Measurements from ENCODE around the gene GAS7.

The GAS7 gene

GRCh38 chr17:10208604-10209193 lies 10.3 kb upstream of the GAS7 start:
- peaks cover 16% of the 10 kb centered on the region for H3K9me3 ChIP-seq (ENCODE audit: severe bottlenecking)
- no peak for DNase-seq

DNA sequence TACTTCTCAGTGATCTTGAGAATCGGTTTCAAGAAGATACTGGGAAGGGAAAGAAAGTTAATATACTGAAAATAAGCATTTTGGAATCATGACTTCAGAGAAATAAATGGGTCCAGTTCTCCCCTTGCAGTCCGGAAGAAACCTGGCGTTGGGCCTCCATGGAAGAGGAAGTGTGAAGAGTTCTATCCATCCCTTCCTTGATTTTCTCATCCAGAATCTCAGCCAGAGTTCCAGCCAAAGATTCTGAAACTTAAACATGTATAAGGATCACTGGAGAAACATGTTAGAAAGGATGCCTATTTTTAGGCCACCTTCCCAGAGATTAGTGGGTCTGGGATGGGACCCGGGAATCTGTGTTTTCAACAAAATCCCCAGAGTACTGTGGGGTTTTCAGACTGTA lies 8.7 kb upstream of the GAS7 start:
- no peak for TF ChIP-seq CTCF (IDR thresholded peaks at IDR 0.05; ENCODE audit: low read depth, low read length)
- no peak overlapping the region for H3K27ac ChIP-seq
- H3K27me3 ChIP-seq (ENCODE audit: insufficient read depth, low read depth, severe bottlenecking), result no peaks in the 10 kb centered on the region
- no peaks in the 10 kb centered on the region for H3K36me3 ChIP-seq
- peaks cover 18% of the 10 kb centered on the region for H3K9me3 ChIP-seq (ENCODE audit: severe bottlenecking)
- no peak overlapping the region for H3K4me3 ChIP-seq (ENCODE audit: low read depth, low read length)
- no peak for DNase-seq

More at GRCh38 chr17:10208604-10209193, 10.3 kb upstream of the GAS7 start:
- no peak overlapping the region for H3K4me3 ChIP-seq (ENCODE audit: low read depth, low read length)
- TF ChIP-seq CTCF (IDR thresholded peaks at IDR 0.05; ENCODE audit: low read depth, low read length), result no peak
- no peaks in the 10 kb centered on the region for H3K27me3 ChIP-seq (ENCODE audit: insufficient read depth, low read depth, severe bottlenecking)
- H3K27ac ChIP-seq, result no peak overlapping the region
- H3K36me3 ChIP-seq, result no peaks in the 10 kb centered on the region

GRCh38 chr17:10205549-10206185 lies 7.3 kb upstream of the GAS7 start:
- Histone ChIP-seq H3K4me3 (ENCODE audit: low read depth, low read length) (no peak overlapping the region), H3K9me3 (ENCODE audit: severe bottlenecking) (peaks cover 18% of the 10 kb centered on the region), H3K27me3 (ENCODE audit: insufficient read depth, low read depth, severe bottlenecking) (no peaks in the 10 kb centered on the region), H3K27ac (no peak overlapping the region), H3K36me3 (no peaks in the 10 kb centered on the region)
- TF ChIP-seq CTCF (IDR thresholded peaks at IDR 0.05; ENCODE audit: low read depth, low read length), result no peak
- no peak for DNase-seq

- Histone ChIP-seq H3K9me3 (ENCODE audit: severe bottlenecking) (peaks cover 18% of the 10 kb centered on the region), H3K36me3 (no peaks in the 10 kb centered on the region), H3K27me3 (ENCODE audit: insufficient read depth, low read depth, severe bottlenecking) (peaks cover 19% of the 10 kb centered on the region), H3K27ac (no peak overlapping the region), H3K4me3 (ENCODE audit: low read depth, low read length) (no peak overlapping the region)
- TF ChIP-seq CTCF (IDR thresholded peaks at IDR 0.05; ENCODE audit: low read depth, low read length), result no peak
- DNase-seq, result no peak
These were observed 3.3 kb upstream of the GAS7 start for GRCh38 chr17:10201680-10202079.

DNA sequence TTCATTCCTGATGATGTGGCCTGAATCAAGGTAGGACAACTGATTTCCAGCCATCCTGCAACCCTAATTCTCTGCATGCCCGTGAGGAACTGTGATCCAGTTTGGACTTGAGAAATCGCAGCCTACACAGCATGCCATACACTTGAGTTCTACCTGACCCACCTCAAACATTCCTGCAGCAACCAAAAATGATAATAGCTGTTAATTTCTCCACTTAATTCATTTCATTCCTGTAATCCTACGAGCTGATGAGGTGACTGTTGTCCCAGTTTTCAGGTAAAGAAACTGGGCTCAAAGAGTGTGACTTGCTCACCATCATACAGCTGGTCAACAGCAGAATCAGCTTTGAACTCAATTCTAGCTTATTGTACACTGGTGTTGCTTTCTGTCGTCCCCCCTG lies 2.2 kb upstream of the GAS7 start:
- H3K27ac ChIP-seq, result no peak overlapping the region
- no peak for DNase-seq
- H3K9me3 ChIP-seq (ENCODE audit: severe bottlenecking), result peaks cover 14% of the 10 kb centered on the region
- TF ChIP-seq CTCF (IDR thresholded peaks at IDR 0.05; ENCODE audit: low read depth, low read length), result no peak
- H3K4me3 ChIP-seq (ENCODE audit: low read depth, low read length), result no peak overlapping the region
- H3K27me3 ChIP-seq (ENCODE audit: insufficient read depth, low read depth, severe bottlenecking), result peaks cover 25% of the 10 kb centered on the region
- no peaks in the 10 kb centered on the region for H3K36me3 ChIP-seq

DNA sequence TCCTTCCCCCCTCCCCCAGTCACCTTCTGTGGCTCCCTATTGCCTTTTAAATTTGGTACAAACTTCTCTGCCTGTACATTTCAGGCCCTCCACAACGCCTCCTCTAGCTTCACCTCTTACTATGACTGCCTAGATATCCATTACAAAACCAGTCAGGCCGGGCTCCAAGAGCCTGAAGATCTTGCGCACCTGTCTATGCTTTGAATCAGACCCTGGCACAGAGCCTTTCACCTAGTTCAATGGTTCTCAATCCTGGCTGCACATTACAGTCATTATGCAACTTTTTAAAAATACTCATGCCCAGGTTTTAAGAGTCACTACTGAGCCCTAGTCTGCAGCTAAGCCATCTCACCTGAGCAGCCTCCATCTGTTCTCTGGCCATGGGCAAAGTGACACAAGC lies 1.6 kb upstream of the GAS7 start:
- Histone ChIP-seq H3K27ac (no peak overlapping the region), H3K27me3 (ENCODE audit: insufficient read depth, low read depth, severe bottlenecking) (peaks cover 25% of the 10 kb centered on the region), H3K4me3 (ENCODE audit: low read depth, low read length) (no peak overlapping the region), H3K36me3 (no peaks in the 10 kb centered on the region), H3K9me3 (ENCODE audit: severe bottlenecking) (peaks cover 10% of the 10 kb centered on the region)
- no peak for DNase-seq
- TF ChIP-seq CTCF (IDR thresholded peaks at IDR 0.05; ENCODE audit: low read depth, low read length), result no peak
